NCI-H1694 treated with DMSO at 0.1 percent for 48 hours (cell line): ENCODE results near the gene TCEA2.

Source experiments
- DNase-seq: peaks from one replicate; lab custom pipeline; 2025; lab: John Stamatoyannopoulos, UW

Gene TCEA2

DNA sequence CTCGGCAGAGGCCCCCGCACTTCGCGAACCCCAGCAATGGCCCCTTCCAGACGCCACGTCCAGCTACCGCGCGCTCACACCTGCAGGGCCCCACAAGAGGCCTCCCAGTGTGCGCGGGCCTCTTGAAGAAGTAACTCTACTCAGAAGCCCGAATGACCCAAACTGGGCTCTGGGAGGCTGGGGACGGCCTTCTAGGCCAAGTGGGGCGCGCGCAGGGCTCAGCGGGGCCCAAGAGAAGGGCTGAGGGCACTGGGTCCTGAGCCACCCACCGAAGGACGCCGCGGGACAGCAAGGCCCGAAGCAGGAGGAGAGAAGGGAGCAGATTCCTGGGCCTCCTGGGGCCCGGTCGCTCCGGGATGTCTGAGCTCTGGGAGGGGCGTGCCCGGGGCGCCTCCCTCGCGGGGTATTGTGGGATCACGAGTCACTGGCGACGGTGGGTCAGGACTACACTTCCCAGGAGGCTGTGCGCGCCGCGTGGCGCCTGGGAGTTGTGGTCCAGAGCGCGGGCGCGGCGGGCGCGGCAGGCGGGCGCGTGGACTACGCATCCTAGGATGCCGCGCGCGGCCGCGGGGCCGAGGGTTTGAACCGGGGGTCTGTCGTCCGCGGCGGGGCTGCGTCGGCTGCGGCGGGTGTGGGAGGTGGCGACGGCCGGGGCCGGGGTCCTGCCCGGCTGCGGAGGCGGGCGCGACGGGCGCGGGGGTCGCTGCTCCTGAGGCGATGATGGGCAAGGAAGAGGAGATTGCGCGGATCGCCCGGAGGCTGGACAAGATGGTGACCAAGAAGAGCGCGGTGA lies at the start of gene TCEA2:
TCEA2 (plus strand) TSS at position 603 of the 793 bp plus-strand sequence; CDS start at position 718, 115 bp downstream.
- peak; percentile 83 for DNase-seq

- DNase-seq = no peak
Measured at GRCh38 chr20:64015635-64016034, 47.4 kb upstream of the TCEA2 start.

DNA sequence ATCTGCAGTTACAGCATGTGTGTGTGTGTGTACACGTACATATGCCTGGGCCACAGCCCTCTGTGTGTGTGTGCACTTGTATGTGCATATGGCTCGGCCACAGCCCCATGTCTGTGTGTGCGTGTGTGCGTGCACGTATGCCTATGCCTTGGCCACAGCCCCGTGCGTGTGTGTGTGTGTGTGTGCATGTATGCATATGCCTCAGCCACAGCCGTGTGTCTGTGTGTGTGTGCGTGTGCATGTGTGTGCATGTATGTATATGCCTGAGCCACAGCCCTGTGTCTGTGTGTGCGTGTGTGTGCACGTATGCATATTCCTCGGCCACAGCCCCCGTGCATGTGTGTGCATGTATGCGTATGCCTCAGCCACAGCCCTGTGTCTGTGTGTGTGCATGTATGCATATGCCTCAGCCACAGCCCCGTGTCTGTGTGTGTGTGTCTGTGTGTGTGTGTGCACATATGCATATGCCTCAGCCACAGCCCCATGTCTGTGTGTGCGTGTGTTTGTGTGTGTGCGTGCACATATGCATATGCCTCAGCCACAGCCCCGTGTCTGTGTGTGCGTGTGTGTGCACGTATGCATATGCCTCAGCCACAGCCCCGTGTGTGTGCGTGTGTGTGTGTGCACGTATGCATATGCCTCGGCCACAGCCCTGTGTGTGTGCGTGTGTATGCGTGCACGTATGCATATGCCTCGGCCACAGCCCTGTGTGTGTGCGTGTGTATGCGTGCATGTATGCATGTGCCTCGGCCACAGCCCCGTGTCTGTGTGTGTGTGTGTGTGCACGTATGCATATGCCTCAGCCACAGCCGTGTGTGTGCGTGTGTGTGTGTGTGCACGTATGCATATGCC lies 41.6 kb upstream of the TCEA2 start:
- no peak for DNase-seq

- no peak for DNase-seq
Measured at GRCh38 chr20:64022671-64023360, 40.2 kb upstream of the TCEA2 start.

GRCh38 chr20:64023361-64024140 lies 39.4 kb upstream of the TCEA2 start:
- no peak for DNase-seq

DNA sequence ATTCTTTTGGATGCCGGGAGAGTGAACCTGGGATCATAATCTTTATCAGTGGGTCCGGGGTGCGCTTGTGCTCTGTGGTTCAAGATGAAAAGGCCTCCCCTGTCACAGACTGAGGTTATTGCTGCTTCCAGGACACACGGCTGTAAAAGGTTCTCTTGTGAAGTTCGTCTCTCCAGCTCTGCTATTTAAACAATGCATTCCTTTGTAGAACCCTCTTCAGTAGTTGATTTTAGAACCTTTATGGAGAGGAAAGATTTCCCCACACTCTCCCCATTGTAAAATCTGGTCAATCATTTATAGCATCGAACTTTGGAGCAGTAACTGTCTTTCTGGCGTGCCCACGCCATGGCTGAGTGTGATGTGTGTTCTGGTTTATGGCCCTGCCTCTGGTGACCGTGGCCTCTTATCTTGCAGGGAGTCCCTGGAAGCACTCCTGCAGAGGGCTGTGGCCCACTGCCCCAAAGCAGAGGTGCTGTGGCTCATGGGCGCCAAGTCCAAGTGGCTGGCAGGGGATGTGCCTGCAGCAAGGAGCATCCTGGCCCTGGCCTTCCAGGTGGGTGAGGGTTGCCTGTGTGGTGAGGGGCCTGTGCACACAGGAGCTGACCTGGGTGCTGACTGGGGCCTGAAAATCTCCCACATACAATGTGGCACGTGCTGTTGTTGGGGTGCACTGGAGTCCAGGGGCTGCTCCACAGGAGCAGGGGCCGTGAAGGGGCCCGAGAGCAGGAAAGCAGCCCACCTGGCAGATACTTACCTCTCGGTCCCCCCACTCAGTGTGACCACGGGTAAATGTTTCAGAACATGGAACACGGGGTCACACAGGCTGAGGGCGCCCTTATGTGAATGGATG lies 38.6 kb upstream of the TCEA2 start:
- DNase-seq = no peak

DNA sequence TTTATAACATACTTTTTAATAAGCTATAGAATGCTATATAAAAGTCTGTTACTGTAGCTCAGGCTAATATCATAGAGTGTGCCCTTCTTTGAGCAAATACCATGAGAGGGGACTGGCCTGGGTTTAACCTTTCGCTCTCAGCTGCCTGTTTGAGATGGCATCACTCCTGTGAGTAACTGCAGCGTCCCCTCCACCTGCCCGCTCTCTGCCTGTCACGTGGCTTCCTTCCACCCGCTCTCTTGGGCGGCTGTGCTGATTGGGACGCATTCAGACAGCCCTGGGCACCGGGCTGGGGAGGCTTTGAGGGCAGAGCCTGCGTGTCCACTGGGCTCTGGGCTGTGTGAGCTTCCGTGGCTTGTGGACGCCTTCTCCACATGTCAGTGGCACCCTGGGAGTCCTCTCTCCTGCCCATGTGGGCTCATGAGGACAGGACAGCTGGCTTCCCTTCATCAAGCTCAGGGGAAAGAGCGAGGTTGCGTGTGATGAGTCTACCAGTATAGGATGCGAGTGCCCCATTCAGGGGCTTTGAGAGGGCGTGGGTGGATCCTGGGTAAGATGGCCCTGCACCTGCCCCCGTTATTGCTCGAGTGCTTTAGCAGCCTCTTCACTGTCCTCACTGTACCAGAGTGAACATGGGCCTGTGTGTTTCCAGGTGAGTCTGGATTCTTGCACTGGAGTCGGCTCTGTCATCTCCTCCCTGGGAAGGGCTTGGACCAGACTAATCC lies 37.7 kb upstream of the TCEA2 start:
- DNase-seq = no peak

DNA sequence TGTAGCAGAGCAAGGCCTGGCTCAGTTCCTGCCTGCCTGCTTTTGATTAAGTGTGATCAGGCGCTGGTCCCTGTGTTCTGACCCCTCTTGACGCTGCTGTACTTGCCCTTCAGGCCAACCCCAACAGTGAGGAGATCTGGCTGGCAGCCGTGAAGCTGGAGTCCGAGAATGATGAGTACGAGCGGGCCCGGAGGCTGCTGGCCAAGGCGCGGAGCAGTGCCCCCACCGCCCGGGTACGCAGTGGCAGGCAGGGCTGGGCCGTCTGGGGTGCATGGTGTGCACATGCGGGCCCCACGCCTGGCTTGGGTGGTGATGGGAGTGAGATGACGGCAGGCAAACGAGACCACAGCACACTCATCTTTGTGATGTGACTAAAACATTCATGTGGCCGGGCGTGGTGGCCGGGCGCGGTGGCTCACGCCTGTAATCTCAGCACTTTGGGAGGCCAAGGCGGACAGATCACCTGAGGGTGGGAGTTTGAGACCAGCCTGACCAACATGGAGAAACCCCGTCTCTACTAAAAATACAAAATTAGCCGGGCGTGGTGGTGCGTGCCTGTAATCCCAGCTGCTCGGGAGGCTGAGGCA lies 37.1 kb upstream of the TCEA2 start:
- DNase-seq = no peak

- DNase-seq = no peak
Measured at GRCh38 chr20:64027981-64028685, 34.9 kb upstream of the TCEA2 start.

DNA sequence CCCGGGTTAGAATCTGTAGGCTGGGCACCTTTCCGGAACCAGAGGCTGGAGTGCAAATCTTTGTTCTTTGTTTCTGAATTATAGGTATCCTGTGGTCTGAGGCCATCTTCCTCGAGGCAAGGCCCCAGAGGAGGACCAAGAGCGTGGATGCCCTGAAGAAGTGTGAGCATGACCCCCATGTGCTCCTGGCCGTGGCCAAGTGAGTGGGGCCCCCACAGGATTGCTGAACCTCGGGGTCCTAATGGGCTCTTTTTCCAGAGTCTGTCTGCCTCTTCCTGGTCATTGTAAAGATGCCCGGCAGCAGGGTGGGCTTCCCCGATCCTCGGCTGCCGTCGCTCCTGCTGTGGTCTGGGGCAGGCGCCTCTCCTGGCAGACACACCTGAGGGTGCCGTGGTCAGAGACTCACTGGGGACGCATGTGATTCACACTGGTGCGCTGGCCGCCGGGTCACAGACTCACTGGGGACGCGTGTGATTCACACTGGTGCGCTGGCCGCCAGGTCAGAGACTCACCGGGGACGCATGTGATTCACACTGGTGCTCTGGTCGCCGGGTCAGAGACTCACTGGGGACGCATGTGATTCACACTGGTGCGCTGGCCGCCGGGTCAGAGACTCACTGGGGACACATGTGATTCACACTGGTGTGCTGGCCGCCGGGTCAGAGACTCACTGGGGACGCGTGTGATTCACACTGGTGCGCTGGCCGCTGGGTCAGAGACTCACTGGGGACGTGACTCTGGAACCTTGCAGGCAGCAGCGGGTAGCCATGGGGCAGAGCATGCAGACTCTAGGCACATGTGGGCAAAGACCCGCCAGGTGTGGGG lies 33.5 kb upstream of the TCEA2 start:
- no peak for DNase-seq

DNA sequence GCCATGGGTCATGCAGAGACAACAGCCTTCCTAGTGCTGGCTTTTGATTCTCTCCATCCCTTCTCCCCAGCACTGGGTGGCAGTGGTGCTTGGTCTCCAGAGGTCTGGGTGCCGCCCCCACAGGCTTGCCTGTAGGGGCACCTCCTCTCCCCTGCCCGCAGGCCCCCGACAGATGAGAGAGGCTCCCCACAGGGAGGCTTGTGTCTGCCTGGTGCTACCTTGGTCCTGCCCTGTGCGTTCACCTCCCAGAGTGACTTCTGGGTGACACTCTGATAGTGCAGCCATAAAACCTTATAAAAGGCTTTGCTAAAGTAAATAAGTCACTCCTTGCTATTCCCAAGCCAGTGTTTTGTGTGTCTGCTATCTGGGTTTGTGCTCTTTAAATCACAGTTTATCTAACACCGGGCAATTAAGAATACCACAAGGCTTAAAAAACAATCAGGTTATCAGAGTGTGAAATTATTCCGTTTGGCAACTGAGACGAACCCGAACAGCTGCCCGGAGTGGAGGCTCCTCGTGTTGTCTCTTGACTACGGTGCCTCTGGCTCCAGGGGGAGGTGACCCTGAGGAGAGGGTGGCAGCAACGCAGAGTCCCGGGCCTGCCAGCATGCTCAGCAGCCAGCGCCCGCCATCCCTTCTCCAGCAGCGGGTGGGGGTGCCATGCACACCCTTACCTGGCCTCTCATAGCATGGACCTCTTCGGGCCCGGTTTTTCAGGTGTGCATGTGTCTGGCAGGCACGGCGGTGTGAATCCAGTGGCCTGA lies 32.4 kb upstream of the TCEA2 start:
- no peak for DNase-seq

DNA sequence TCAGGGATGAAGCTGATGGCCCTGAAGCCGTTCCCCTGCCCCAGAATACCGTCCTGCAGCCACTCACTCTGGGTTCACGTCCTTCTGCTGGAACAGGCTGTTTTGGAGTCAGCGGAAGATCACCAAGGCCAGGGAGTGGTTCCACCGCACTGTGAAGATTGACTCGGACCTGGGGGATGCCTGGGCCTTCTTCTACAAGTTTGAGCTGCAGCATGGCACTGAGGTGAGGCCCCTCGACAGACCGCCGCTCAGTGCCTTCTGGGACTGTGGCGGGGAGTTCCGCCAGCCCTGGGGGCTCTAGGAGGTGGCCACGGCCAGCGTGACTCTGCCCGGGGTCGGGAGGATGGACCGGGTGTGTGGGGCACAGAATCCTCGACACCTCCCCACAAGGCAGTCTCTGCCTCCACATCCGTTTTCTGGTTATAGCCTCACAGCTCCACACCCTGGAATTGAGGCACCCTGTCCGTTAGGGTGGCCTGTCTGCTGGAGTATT lies 31.1 kb upstream of the TCEA2 start:
- DNase-seq = no peak

DNA sequence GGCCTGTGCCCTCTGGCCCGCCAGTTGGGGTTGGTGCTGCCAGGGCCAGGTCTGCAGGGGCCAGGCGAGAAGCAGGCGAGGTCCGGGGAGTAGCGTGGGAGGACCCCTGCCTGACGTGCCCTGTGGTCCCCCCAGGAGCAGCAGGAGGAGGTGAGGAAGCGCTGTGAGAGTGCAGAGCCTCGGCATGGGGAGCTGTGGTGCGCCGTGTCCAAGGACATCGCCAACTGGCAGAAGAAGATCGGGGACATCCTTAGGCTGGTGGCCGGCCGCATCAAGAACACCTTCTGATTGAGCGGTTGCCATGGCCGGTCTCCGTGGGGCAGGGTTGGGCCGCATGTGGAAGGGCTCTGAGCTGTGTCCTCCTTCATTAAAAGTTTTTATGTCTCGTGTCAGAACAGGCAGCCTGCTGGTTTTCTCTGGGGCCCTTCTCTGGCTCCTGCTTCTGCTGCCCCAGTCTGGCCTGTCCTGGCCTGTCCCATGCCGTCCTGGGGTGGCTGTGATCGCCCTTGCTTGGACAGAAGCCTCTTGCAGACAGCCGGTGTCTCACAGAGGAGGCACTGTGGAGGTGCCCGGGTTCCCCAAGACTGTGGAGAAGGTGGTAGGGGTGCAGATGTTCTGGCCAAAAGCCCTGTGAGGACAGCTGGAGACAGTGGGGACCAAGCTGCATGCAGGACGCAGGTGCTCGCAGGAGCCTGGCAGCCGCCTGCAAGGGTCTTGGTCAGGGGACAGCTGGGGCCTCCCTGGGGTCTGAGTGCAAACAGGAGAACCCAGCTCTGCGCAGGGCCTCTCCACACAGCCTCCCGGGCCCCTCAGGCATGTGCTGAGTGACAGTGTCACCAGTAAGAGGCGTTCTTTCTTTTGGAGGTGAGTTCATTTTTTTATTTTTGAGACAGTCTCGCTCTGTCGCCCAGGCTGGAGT lies 30.0 kb upstream of the TCEA2 start:
- DNase-seq = no peak

- no peak for DNase-seq
Measured at GRCh38 chr20:64033981-64034493, 29.0 kb upstream of the TCEA2 start.

DNA sequence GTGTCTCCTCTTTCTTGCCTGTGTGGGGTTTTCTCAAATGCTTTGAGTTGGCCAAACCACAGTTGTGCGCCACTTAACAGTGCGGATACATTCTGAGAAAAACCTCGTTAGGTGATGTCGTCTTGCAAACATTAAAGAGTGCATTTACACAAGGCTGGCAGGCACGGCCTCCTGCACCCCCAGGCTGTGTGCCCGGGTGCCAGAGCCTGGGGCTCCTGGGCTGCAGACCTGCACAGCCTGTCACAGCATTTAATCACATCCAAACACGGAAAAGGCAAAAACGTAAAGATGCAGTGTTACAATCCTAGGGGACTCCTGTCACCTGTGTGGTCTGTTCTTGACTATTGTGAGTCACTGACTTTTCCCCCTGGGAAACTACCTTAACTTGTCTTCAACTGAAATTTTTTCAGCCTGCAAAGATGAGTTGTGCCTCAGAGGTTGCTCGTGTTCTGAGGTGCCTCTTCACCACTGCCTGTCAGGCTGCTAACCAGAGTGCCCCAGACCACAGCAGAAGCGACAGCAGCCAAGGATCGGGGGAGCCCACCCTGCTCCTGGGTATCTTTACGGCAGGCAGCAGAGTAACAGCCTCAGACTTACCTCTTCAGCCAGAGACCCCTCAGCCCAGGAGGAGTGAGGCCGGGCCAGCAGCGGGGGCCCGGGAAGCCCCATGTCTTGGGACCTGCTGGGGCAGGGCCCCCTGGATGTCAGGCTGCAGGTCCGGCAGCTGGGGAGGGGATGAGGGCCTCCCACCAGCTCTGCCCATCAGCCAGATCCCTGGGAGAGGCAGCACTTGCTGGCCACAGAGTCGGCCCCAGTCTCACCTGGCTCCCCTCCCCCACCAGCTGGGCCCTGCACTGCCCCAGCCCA lies 27.7 kb upstream of the TCEA2 start:
- DNase-seq = no peak
